Natural killer cell (primary cell): Measurements from ENCODE around the gene PPM1L. TPM values are rescaled to one million over a fixed set of nuclear protein-coding genes. Genes with fewer than 3 reads are reported as not detected.
A peak's percentile ranks its signal among the peaks of the same experiment; 100 is the strongest.
"Not testable (repeated sequence)": the region's sequence is repeated elsewhere in the genome, so short reads cannot be mapped to it uniquely, and the experiment has no call there.

Source experiments
- ATAC-seq, 3 donors: fragments of 150-1000 bp in 2 of 3; fragments of 200-7000 bp in 1 of 3; cut with Tn5 transposase; 1 replicate in 1 of 3; 2 replicates in 2 of 3; pipeline ENCODE4 v1.10.0; 2021; ENCODE audit warnings: mild to moderate bottlenecking in 2 of 3, moderate library complexity in 2 of 3
- DNase-seq, 2 donors: peaks; one replicate each; pipeline versions ENCODE4 v3.0.0 to v3.0.0-alpha.2; 2013 to 2021; ENCODE audit warnings: mixed read lengths in 1 of 2
- H3K27ac ChIP-seq: one replicate; pipeline ENCODE4 v1.5.1; 2013; ENCODE audit warnings: mild to moderate bottlenecking, low read length
- H3K27me3 ChIP-seq: one replicate; pipeline ENCODE4 v1.6.1; 2013; ENCODE audit warnings: low read length; ENCODE audit not compliant: control insufficient read depth, insufficient read depth
- H3K36me3 ChIP-seq: one replicate; pipeline ENCODE4 v1.6.1; 2013; ENCODE audit warnings: low read length; ENCODE audit not compliant: control insufficient read depth, insufficient read depth
- H3K4me1 ChIP-seq: one replicate; pipeline ENCODE4 v1.6.1; 2013; ENCODE audit warnings: low read length; ENCODE audit not compliant: control insufficient read depth, insufficient read depth
- H3K4me3 ChIP-seq: one replicate; pipeline ENCODE4 v1.5.1; 2013; ENCODE audit warnings: low read length
- H3K9me3 ChIP-seq: one replicate; pipeline ENCODE4 v1.6.1; 2013; ENCODE audit warnings: low read length; ENCODE audit not compliant: control insufficient read depth, insufficient read depth
- H3K27ac Mint-ChIP-seq, 2 donors: one replicate each; pipeline ENCODE4 v1.8.0; 2022; ENCODE audit warnings: mild to moderate bottlenecking in 2 of 2, mixed read lengths in 2 of 2, moderate library complexity in 1 of 2
- H3K27me3 Mint-ChIP-seq, 2 donors: one replicate each; pipeline ENCODE4 v1.8.0; 2022; ENCODE audit warnings: low read depth in 2 of 2, mixed read lengths in 2 of 2
- H3K36me3 Mint-ChIP-seq: one replicate; pipeline ENCODE4 v1.8.0; 2022; ENCODE audit warnings: mixed read lengths
- H3K4me1 Mint-ChIP-seq, 2 donors: one replicate each; pipeline ENCODE4 v1.8.0; 2022; ENCODE audit warnings: mixed read lengths in 2 of 2
- H3K4me3 Mint-ChIP-seq: one replicate; pipeline ENCODE4 v1.8.0; 2022; ENCODE audit warnings: mild to moderate bottlenecking, moderate library complexity, mixed read lengths
- H3K9me3 Mint-ChIP-seq, 2 donors: one replicate each; pipeline ENCODE4 v1.8.0; 2022; ENCODE audit warnings: mixed read lengths in 2 of 2
- WGBS: methylation state at CpG from one replicate; pipeline ENCODE4 v1.1.7; 2013; ENCODE audit warnings: missing lambda C conversion rate; ENCODE audit not compliant: insufficient coverage; 5-methylcytosine and 5-hydroxymethylcytosine counted together
- intact Hi-C: fragments of 100-400 bp; cut with micrococcal nuclease; formaldehyde crosslinking; loops from one replicate; pipeline ENCODE4 v1.14.2; 2022
- total RNA-seq, 4 donors: library from RNA; stranded (reverse); fragments of 120-200 nt in 1 of 4; gene quantifications; one replicate each; pipeline versions ENCODE4 v1.2.3 to v1.2.4, GENCODE V29; 2013 to 2022
- TF ChIP-seq, protein P1 (sequence below): fragments of 200-600 bp; IDR thresholded peaks from one replicate; pipeline ENCODE4 v1.8.0; 2022; ENCODE audit warnings: antibody characterized with exemption

The PPM1L gene
- total RNA-seq, 3 donors from 2014 or later (not counting 1 experiment from before 2014, with no cell fraction given) = 52.6 to 73.2 (median 52.9) TPM

DNA sequence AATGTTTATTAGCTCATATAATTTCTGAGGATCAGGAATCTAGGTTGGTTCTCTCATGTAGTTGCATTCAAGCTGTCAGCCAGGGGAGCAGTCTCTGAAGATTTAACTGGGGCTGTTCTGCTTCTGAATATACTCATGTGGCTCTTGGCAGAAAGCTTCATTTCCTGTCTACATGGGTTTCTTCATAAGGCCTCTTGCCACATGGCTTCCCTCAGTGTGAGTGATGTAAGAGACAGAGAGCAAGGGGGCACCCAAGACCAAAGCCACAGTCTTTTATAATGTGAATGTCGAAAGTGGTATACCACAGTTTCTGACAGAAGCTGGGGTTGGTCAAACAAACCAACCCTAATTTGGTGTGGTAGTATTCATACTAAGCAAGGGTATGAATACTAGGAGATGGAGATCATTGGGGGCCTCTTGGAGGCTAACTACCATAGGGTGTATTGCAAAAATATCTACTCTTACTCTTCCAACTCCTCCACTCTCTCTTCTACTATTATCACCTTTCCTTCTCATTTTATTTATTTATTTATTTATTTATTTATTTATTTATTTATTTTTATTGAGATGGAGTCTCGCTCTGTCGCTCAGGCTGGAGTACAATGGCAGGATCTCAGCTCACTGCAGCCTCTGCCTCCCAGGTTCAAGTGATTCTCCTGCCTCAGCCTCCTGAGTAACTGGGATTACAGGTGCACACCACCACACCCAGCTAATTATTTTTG, 225.3 kb downstream of the PPM1L start:
- H3K27me3 ChIP-seq = no peaks in the 10 kb centered on the region
- Mint-ChIP-seq H3K27ac (peak overlapping the region; percentile 81 to 92), H3K9me3 (peaks cover 0 to 5% of the 10 kb centered on the region in 2 donors), H3K4me3 (peak overlapping the region; percentile 75), H3K36me3 (peaks cover 7% of the 10 kb centered on the region), H3K4me1 (peaks cover 50 to 51% of the 10 kb centered on the region in 2 donors), H3K27me3 (no peaks in the 10 kb centered on the region)
- no peak overlapping the region for H3K4me3 ChIP-seq
- 9% methylated on average over 1 of the region's 3 CpGs for WGBS
- TF ChIP-seq, protein P1, sequence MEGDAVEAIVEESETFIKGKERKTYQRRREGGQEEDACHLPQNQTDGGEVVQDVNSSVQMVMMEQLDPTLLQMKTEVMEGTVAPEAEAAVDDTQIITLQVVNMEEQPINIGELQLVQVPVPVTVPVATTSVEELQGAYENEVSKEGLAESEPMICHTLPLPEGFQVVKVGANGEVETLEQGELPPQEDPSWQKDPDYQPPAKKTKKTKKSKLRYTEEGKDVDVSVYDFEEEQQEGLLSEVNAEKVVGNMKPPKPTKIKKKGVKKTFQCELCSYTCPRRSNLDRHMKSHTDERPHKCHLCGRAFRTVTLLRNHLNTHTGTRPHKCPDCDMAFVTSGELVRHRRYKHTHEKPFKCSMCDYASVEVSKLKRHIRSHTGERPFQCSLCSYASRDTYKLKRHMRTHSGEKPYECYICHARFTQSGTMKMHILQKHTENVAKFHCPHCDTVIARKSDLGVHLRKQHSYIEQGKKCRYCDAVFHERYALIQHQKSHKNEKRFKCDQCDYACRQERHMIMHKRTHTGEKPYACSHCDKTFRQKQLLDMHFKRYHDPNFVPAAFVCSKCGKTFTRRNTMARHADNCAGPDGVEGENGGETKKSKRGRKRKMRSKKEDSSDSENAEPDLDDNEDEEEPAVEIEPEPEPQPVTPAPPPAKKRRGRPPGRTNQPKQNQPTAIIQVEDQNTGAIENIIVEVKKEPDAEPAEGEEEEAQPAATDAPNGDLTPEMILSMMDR = no peak
- H3K9me3 ChIP-seq = peaks cover 9% of the 10 kb centered on the region
- H3K36me3 ChIP-seq = no peaks in the 10 kb centered on the region
- peaks cover 20% of the 10 kb centered on the region for H3K4me1 ChIP-seq
- peak; percentile 89 to 96 (median 94) for ATAC-seq
- H3K27ac ChIP-seq = peak overlapping the region; percentile 35
- intact Hi-C loops = loop anchor here (10.0 kb wide), 1 partner anchor 123 kb away; the partner anchor contains the start of gene B3GALNT1
- DNase-seq = peak; percentile 26 to 56

DNA sequence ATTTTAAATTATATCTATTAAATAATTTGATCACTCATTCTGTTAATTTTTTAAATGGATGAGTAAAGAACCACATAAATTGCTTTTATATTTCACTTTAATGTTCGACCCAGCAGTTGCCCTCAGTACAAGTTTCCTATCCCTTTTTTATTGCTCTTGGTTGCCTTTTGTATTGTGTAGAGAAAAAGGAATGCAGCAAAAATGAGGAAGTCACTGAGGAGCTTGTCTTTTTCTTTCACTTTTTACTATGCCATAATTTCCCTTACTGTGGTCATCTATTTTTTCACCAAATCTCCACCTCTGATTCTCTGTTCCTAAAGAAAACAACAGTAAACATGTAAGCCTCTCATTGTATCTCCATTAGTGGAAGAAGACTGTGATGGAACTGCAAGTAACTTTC, 226.5 kb downstream of the PPM1L start:
- H3K27me3 Mint-ChIP-seq = no peaks in the 10 kb centered on the region
- H3K4me1 Mint-ChIP-seq = peaks cover 48 to 50% of the 10 kb centered on the region in 2 donors
- WGBS = no CpG with 5 or more reads among the region's 1 CpG
- Histone ChIP-seq H3K27ac (no peak overlapping the region), H3K4me1 (peaks cover 20% of the 10 kb centered on the region), H3K27me3 (no peaks in the 10 kb centered on the region), H3K4me3 (no peak overlapping the region), H3K9me3 (peaks cover 9% of the 10 kb centered on the region), H3K36me3 (no peaks in the 10 kb centered on the region)
- peaks cover 7% of the 10 kb centered on the region for H3K36me3 Mint-ChIP-seq
- no peak overlapping the region for H3K4me3 Mint-ChIP-seq
- H3K9me3 Mint-ChIP-seq = peaks cover 0 to 5% of the 10 kb centered on the region in 2 donors
- DNase-seq (no peak), ATAC-seq (no peak)
- intact Hi-C loops = loop anchor here (10.0 kb wide), 1 partner anchor 122 kb away; the partner anchor contains the start of gene B3GALNT1
- TF ChIP-seq, protein P1 = no peak
- peak overlapping the region in 1 of 2 donors; percentile 67 for H3K27ac Mint-ChIP-seq

DNA sequence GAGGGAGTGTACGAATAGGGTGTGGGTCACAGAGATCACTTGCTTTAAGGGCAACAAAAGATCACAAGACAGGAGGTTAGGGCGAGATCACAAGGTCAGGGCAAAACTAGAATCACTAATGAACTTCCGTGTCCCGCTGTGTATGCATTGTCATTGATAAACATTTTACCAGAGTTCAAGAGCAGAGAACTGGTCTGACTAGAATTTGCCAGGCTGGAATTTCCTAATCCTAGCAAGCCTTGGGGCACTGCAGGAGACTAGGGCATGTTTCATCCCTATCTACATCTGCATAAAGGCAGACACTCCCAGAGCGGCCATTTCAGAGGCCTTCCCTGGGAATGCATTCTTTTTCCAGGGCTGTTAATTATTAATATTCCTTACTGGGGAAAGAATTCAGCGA, 227.9 kb downstream of the PPM1L start:
- peaks cover 44 to 48% of the 10 kb centered on the region in 2 donors for H3K4me1 Mint-ChIP-seq
- not testable (repeated sequence) for H3K27ac Mint-ChIP-seq, H3K4me3 ChIP-seq, H3K36me3 ChIP-seq, H3K9me3 ChIP-seq, ATAC-seq, H3K4me3 Mint-ChIP-seq, H3K27me3 Mint-ChIP-seq, H3K9me3 Mint-ChIP-seq, H3K36me3 Mint-ChIP-seq, H3K27me3 ChIP-seq, H3K27ac ChIP-seq, DNase-seq
- peaks cover 20% of the 10 kb centered on the region for H3K4me1 ChIP-seq
- 82% methylated on average over 4 of the region's 6 CpGs for WGBS
- intact Hi-C loops = loop anchor here (10.0 kb wide), 1 partner anchor 121 kb away; the partner anchor contains the start of gene B3GALNT1

DNA sequence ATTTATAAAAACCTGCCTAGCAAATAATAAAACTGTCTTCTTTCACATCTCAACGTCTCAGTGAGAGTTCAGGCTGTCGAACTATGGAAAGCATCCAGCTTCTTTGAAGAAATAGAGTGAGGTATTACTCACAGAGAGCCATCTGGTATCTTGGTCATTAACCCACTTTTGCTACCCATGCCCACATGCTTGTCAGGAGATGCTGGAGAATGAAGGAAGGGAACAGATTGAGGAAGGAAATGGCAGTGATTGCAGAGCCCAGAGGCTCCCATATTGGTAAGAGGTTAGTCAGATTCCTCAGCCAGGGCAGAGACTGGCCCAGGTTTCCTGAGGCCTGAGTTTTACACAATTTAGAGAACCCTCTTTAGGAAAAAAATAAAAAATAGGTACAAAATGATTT, 230.0 kb downstream of the PPM1L start:
- Mint-ChIP-seq H3K9me3 (peaks cover 0 to 5% of the 10 kb centered on the region in 2 donors), H3K27me3 (no peaks in the 10 kb centered on the region), H3K4me1 (peaks cover 28 to 33% of the 10 kb centered on the region in 2 donors), H3K27ac (no peak overlapping the region), H3K36me3 (peaks cover 7% of the 10 kb centered on the region), H3K4me3 (no peak overlapping the region)
- H3K9me3 ChIP-seq = peaks cover 9% of the 10 kb centered on the region
- peaks cover 8% of the 10 kb centered on the region for H3K4me1 ChIP-seq
- no peak overlapping the region for H3K27ac ChIP-seq
- ATAC-seq (no peak), DNase-seq (no peak)
- WGBS = 67% methylated on average over 1 of the region's 2 CpGs
- no peak overlapping the region for H3K4me3 ChIP-seq
- TF ChIP-seq, protein P1 = no peak
- H3K36me3 ChIP-seq = no peaks in the 10 kb centered on the region
- intact Hi-C loops = loop anchor here (10.0 kb wide), 1 partner anchor 119 kb away; the partner anchor contains the start of gene B3GALNT1
- no peaks in the 10 kb centered on the region for H3K27me3 ChIP-seq
